HG03565 (cell line): ENCODE measurements around the gene PRKG1.
"Not testable (repeated sequence)": the region's sequence is repeated elsewhere in the genome, so short reads cannot be mapped to it uniquely, and the experiment has no call there.

ENCODE experiments used
- ATAC-seq: cut with Tn5 transposase; IDR thresholded peaks from one replicate; pipeline ENCODE4 v1.9.1; 2021; ENCODE audit warnings: mild to moderate bottlenecking, moderate library complexity; ENCODE audit not compliant: unreplicated experiment

PRKG1 gene

GRCh38 chr10:51112013-51112412 lies 37.7 kb downstream of the PRKG1 start:
- no peak for ATAC-seq

GRCh38 chr10:51113007-51113406 lies 38.7 kb downstream of the PRKG1 start:
- ATAC-seq: no peak

- ATAC-seq: no peak
Measured at GRCh38 chr10:51117053-51117660, 42.9 kb downstream of the PRKG1 start.

- ATAC-seq: no peak
Measured at GRCh38 chr10:51117794-51118193, 43.5 kb downstream of the PRKG1 start.

DNA sequence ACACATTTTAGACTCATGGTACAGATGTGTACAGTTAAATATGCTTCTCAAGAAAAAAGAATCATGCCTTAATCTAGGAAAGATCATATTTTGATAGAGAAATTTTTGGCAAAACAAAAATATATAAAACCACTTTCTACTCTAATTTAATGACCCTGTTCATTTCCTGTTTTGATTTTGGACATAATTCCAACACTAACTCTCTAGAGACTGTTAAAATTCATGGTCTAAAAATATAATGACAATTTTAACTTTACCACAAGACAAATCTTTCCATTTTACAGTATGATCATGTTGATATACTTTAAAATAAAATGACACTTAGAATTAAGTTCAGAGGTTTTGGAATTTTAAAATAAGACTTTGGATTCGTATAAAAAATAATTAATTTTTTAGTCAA lies 45.2 kb downstream of the PRKG1 start:
- ATAC-seq: no peak

DNA sequence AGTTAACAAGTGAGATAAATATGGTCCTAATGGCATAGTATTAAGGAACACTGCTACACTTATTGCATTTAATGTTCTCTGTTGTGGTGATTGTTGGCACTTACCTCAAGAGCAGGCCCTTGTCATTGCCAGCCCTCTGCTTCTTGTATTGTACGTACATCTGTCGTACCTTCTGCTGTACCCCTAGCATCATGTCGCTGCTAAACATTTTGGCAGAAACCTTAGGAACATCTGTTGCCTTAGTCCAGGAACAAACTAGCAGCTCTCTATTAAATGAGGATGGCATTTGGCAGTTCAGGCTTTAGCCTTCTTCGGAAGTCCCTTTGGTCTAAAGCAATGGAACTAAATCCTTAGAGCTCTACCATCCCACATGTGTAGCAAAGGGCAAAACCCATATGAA lies 47.6 kb downstream of the PRKG1 start:
- no peak for ATAC-seq

DNA sequence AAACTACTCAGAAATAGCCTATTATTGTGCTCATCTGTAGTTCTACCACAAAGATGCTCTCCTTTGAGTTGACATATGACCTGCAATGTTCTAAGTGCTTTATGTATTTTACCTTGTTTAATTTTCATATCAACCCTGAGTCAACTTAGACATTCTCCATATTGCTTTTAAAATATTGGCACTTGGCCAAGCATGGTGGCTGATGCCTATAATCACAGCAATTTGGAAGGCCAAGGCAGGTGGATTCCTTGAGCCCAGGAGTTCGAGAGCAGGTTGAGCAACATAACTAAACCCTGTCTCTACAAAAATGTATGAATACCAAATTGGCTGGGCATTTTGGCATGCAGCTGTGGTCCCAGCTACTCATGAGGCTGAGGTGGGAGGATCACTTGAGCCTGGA lies 50.6 kb downstream of the PRKG1 start:
- ATAC-seq: no peak

GRCh38 chr10:51125518-51125917 lies 51.2 kb downstream of the PRKG1 start:
- ATAC-seq: no peak

GRCh38 chr10:51129946-51130544 lies 55.8 kb downstream of the PRKG1 start:
- no peak for ATAC-seq

GRCh38 chr10:51137756-51138529 lies 63.7 kb downstream of the PRKG1 start:
- no peak for ATAC-seq

- no peak for ATAC-seq
Measured at GRCh38 chr10:51139176-51139575, 64.9 kb downstream of the PRKG1 start.

DNA sequence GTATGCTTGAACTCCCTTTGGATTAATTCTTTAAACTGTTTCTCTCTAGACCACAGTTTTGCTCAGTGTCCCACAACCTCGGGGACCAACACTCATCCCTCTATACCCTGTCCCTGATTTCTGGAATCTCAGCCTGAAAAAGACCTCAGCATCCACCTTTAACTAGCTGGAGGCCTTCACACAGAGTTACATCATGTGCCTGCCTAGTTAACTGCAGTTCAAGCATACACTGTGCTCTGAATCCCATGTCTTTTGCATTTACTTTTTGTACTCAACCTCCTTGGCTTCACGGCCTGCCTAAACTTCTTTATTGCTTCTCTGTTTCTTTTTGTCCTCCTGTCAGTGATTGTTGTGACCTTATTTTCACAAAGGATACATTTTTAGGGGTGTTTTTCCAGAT lies 66.7 kb downstream of the PRKG1 start:
- no peak for ATAC-seq

- ATAC-seq: no peak
Measured at GRCh38 chr10:51144161-51144781, 70.0 kb downstream of the PRKG1 start.

- ATAC-seq: no peak
Measured at GRCh38 chr10:51145375-51145774, 71.1 kb downstream of the PRKG1 start.

DNA sequence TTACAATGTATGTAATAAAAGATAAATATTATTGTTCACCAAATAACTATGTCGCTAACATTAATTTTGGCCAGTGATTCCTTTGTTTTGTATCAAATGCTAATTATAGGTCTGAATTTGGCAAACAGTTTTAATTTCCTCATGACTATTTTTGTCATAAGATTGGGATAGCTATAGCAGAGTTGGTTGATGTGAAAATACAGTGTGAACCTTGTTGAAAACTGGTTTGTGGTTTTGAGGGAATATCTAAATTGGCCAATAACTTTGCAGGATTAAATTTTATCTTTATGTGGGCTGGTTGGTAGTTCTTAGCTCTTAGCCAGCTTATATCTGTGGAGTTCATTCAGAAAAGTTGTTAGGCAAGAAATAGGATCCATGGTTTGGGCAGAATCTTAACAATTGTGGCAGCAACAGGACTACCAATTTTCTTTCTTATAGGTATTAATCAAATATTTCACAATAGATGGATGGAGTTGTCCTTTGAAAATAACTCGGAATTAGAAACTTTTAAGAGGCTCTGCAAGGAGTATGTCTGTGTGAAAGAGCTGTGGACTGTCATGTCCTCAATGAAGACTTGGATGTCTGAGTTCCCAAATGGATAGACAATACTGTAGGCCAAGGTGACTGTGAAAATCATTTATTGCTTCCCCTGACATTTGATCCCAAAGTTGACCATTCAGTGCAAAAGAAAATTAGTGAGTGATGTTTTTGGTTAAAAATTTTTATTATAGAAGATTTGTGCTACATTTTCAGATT lies 73.5 kb downstream of the PRKG1 start:
- ATAC-seq: no peak

GRCh38 chr10:51156926-51157325 lies 82.6 kb downstream of the PRKG1 start:
- ATAC-seq: no peak

DNA sequence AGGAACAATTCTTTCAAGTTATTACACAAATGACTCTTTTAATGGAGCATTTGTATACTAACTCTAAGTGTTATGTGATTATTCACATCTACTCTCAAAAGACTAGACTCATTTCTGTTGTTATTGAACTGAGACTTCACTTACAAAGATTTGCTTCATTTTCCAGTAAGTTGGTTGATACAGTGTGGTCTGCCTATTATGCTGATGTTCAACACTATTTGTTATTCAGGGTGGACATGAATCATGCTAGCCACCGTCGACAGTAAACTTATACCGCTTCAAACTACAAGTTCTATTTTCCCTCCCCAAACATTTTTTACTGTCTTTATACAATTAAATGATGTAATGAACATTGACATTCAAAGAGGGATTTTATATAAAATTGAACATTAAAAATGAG lies 84.5 kb downstream of the PRKG1 start:
- ATAC-seq: no peak

- no peak for ATAC-seq
Measured at GRCh38 chr10:51159841-51160240, 85.6 kb downstream of the PRKG1 start.

DNA sequence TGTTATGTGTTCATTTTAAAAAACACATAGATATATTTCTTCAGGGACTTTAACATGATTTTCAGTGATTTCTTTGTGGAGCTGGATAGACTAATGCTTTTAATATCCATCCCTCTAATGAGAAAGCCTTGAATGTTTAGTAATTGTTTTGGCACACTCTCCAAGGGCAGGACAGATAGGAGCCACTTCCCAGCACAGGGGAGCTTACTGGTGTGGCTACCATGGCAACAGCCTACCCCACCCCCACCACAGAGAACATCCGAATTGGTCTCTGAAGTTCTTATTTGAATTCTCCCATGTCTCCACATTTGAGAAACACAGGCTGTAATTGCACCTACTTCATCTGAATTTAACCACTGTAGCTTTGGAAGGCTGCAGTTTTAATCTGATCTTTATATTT lies 87.7 kb downstream of the PRKG1 start:
- no peak for ATAC-seq

GRCh38 chr10:51163380-51164049 lies 89.2 kb downstream of the PRKG1 start:
- not testable (repeated sequence) for ATAC-seq
